C4-2B (cell line): ENCODE results near the gene R3HDM2.

Source experiments
- H3K27ac ChIP-seq: fragments of 450-650 bp; 2 replicates; pipeline ENCODE4 v1.5.1; 2017
- ZFX ChIP-seq: fragments of 450-650 bp; IDR thresholded peaks from 2 replicates; pipeline ENCODE4 v1.6.1; 2017
- TF ChIP-seq, protein P1 (sequence below): fragments of 450-650 bp; conservative IDR thresholded peaks from 2 replicates; pipeline ENCODE4 v1.5.1; 2017; ENCODE audit warnings: mild to moderate bottlenecking

The R3HDM2 gene

DNA sequence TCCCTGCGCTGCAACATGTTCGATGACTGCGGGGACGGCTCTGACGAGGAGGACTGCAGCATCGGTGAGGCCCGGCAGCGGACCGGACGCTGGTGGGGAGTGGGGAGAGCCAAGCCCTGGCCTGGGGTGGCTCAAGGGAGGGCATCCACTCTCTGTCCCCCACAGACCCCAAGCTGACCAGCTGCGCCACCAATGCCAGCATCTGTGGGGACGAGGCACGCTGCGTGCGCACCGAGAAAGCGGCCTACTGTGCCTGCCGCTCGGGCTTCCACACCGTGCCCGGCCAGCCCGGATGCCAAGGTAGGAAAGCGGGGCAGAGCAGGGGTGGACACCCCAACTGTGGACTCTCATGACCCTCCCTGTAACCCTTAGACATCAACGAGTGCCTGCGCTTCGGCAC lies 225.7 kb downstream of the R3HDM2 start:
- H3K27ac ChIP-seq: no peak overlapping the region
- TF ChIP-seq, protein P1, sequence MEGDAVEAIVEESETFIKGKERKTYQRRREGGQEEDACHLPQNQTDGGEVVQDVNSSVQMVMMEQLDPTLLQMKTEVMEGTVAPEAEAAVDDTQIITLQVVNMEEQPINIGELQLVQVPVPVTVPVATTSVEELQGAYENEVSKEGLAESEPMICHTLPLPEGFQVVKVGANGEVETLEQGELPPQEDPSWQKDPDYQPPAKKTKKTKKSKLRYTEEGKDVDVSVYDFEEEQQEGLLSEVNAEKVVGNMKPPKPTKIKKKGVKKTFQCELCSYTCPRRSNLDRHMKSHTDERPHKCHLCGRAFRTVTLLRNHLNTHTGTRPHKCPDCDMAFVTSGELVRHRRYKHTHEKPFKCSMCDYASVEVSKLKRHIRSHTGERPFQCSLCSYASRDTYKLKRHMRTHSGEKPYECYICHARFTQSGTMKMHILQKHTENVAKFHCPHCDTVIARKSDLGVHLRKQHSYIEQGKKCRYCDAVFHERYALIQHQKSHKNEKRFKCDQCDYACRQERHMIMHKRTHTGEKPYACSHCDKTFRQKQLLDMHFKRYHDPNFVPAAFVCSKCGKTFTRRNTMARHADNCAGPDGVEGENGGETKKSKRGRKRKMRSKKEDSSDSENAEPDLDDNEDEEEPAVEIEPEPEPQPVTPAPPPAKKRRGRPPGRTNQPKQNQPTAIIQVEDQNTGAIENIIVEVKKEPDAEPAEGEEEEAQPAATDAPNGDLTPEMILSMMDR: no peak
- no peak for TF ChIP-seq ZFX

DNA sequence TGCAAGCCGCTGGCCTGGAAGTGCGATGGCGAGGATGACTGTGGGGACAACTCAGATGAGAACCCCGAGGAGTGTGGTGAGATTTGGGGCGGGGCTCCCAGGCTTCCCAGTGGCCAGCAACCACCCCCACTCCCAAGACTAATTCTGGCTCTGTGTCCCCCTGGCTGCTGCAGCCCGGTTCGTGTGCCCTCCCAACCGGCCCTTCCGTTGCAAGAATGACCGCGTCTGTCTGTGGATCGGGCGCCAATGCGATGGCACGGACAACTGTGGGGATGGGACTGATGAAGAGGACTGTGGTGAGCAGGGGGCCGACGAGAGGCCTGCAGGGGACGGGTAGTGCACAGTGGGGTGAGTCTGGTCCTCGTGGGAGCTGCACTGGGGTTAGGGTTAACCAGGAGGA lies 226.4 kb downstream of the R3HDM2 start:
- H3K27ac ChIP-seq: no peak overlapping the region
- TF ChIP-seq, protein P1: no peak

DNA sequence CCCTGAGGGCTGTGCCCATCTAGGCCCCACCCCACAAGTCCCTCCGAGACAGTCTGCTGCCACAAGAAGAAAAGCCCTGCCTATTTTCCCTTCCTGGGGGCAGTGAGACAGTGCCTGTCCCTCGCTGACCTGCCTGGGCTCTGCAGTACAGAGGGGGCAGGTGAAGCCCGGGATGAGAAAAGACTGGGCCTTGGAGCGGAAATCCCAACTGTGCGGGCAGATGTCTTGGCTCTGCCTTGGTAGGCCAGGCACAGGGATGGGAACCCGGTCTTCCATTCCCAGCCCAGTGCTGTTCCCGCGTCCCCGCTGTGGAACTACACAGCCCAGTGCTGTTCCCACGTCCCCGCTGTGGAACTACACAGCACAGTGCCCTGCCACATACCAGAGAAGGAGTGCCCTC lies 227.1 kb downstream of the R3HDM2 start:
- H3K27ac ChIP-seq: no peak overlapping the region

More for the DNA sequence above, 227.1 kb downstream of the R3HDM2 start:
- TF ChIP-seq, protein P1: no peak
- TF ChIP-seq ZFX: no peak
